HUES48 (cell line): ENCODE data around the gene SP2.

Experiments used
- H3K27ac ChIP-seq: one replicate; pipeline ENCODE4 v1.7.0; 2013; ENCODE audit warnings: low read depth, low read length, inconsistent platforms
- H3K27me3 ChIP-seq: 2 replicates; pipeline ENCODE4 v1.6.1; 2013; ENCODE audit warnings: mild to moderate bottlenecking, low read length; ENCODE audit not compliant: control insufficient read depth, insufficient read depth
- H3K36me3 ChIP-seq: 2 replicates; pipeline ENCODE4 v1.6.1; 2013; ENCODE audit warnings: low read length; ENCODE audit not compliant: control insufficient read depth, insufficient read depth
- H3K4me1 ChIP-seq: 2 replicates; pipeline ENCODE4 v1.6.1; 2013; ENCODE audit warnings: mild to moderate bottlenecking, low read length; ENCODE audit not compliant: control insufficient read depth, insufficient read depth
- H3K4me3 ChIP-seq: 2 replicates; pipeline ENCODE4 v1.5.1; 2013; ENCODE audit warnings: mild to moderate bottlenecking, low read depth, low read length
- H3K9ac ChIP-seq: 2 replicates; pipeline ENCODE4 v1.6.1; 2013; ENCODE audit warnings: mild to moderate bottlenecking, low read depth, low read length, moderate library complexity
- H3K9me3 ChIP-seq: 2 replicates; pipeline ENCODE4 v1.6.1; 2013; ENCODE audit warnings: low read length; ENCODE audit not compliant: control insufficient read depth, insufficient read depth

SP2 gene

DNA sequence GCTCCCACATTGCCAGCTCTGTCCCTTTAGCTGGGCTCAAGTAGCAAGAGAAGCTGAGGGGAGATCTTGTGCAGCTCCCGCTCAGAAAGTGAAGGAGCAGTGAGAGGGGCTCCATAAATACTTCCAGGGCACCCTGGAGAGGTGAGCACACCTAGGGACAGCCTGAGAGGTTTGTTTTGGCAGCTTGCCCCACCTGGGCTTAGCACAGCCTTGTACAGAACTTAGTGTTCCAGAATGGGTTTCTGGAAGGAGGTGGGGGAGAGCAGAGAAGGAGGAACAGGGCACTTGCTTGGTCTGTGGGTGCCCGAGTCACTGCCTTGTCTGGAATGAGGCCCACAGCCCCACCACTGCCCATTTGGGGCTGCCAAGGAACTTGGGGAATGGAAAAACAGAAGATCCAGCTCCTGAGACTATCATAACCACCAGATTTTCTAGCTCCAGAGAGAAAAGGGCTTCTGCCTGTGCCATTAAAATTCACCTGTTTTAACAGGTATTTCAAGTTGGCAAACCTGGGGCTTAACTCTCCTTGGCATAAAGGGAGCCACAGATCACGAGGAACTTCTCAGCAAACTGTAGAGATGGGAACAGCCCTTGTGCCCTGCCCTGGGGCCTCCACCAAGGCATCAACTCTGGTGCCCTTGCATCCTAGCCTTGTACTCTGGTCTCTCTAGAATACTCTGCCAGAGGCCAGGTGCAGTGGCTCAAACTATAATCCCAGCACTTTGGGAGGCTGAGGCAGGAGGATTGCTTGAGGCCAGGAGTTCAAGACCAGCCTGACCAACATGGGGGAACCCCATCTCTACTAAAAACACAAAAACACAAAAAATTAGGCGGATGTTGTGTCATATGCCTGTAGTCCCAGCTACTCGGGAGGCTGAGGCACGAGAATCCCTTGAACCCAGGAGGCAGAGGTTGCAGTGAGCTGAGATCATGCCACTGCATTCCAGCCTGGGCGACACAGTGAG lies 59.7 kb downstream of the SP2 start:
- Histone ChIP-seq H3K4me1 (peaks cover 11% of the 10 kb centered on the region), H3K27ac (no peak overlapping the region), H3K4me3 (no peak overlapping the region)

DNA sequence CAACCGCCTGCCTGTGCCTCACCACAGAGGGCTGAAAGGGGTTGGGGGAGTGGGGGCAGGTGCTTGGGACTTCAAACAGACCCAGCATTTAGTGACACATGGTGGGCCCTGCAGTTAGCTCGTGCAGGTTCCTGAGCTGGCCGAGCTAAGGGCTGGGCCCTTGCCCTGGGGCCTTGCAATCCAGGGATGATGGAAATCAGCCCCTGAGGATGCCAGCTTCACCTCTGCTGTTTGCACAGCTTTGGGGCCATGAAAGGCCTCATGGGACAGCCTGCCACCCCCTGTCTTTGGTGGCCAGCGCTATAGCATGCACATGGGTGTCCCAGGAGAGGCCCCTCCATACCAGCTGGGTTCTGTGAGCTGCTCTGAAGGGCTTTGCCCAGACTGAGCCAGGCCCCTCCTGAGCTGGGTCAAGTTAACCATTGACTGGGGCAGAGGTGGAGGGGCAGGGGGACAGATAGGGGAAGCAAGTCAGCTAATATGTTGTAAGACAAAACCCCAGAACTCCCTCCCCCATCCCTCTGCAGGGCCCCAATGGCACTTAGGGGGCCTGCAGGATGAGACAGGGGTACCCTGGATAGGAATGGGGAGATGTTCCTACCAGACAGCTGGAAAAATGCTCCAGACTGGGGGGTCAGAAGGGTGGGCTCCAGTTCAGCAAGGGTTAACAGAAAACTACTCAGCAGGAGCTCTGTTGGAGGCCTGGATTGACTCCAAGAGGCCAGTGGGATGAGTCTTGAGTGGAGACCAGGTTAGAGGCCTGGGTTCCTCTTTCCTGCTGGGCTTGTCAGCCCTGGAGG lies 61.0 kb downstream of the SP2 start:
- H3K36me3 ChIP-seq: no peaks in the 10 kb centered on the region
- H3K27ac ChIP-seq: no peak overlapping the region
- H3K9ac ChIP-seq: no peak overlapping the region
- no peaks in the 10 kb centered on the region for H3K9me3 ChIP-seq
- no peaks in the 10 kb centered on the region for H3K27me3 ChIP-seq
- peaks cover 11% of the 10 kb centered on the region for H3K4me1 ChIP-seq
- H3K4me3 ChIP-seq: 0 out of 2 replicates have a peak overlapping the region, but pooled peaks have one; percentile 30

More for the DNA sequence above, 59.7 kb downstream of the SP2 start:
- no peaks in the 10 kb centered on the region for H3K36me3 ChIP-seq
- no peaks in the 10 kb centered on the region for H3K9me3 ChIP-seq
- no peak overlapping the region for H3K9ac ChIP-seq
- no peaks in the 10 kb centered on the region for H3K27me3 ChIP-seq

DNA sequence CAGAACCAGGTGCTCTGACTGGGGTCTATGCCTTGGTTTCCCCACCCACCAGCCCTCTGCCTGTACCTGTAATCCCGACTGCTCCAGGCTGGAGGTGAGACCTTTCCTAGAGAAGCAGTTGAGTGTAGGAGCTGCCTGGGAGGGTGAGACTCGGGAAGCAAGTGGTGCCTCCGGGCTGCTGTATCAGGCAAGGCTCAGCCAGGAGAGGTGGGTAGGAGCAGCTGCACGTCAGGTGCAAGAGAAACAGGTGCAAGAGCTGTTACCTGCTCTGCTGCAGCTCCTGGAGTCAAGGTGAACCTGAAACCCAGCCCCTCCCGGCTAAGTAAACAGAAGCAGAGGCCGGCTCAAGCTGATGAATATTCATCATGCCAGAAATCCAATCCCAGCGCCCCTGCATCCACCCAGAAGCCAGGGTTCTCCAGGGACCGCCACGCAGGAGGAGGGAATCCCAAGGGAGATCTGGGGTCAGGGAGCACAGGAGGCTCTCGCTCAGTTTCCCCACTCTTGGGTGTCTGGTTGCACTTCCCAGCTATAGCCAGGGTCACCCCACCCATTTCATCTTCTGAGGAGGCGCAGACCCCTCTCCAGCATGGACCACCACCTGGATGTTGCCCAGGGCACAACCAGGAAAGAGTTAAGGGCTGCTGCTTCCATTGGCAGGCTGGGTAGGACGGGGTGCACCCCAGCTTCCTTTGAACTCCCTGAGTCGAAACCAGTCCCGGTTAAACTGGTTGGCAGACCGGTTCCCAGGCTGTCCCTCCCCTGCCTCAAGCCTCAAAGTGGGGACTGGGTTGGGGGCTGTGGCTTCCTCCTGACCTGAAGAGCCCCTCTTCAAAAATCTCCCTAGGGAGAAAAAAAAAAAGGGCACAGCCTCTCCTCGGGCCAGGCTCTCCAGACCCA lies 61.8 kb downstream of the SP2 start, which contains the start of gene PRR15L:
Gene PRR15L, minus strand, starts transcription at position 293 of the 900 bp plus-strand sequence. CDS start 4,649 bp downstream, outside the sequence.
- H3K36me3 ChIP-seq: no peaks in the 10 kb centered on the region
- no peak within 1 kb of the TSS for H3K27ac ChIP-seq
- H3K27me3 ChIP-seq: no peaks in the 10 kb centered on the region
- H3K4me3 ChIP-seq: peak within 1 kb of the TSS; percentile 34; the same call in 1 of the 2 replicates
- H3K4me1 ChIP-seq: peaks cover 11% of the 10 kb centered on the region
- no peak within 1 kb of the TSS for H3K9ac ChIP-seq
- H3K9me3 ChIP-seq: no peaks in the 10 kb centered on the region

DNA sequence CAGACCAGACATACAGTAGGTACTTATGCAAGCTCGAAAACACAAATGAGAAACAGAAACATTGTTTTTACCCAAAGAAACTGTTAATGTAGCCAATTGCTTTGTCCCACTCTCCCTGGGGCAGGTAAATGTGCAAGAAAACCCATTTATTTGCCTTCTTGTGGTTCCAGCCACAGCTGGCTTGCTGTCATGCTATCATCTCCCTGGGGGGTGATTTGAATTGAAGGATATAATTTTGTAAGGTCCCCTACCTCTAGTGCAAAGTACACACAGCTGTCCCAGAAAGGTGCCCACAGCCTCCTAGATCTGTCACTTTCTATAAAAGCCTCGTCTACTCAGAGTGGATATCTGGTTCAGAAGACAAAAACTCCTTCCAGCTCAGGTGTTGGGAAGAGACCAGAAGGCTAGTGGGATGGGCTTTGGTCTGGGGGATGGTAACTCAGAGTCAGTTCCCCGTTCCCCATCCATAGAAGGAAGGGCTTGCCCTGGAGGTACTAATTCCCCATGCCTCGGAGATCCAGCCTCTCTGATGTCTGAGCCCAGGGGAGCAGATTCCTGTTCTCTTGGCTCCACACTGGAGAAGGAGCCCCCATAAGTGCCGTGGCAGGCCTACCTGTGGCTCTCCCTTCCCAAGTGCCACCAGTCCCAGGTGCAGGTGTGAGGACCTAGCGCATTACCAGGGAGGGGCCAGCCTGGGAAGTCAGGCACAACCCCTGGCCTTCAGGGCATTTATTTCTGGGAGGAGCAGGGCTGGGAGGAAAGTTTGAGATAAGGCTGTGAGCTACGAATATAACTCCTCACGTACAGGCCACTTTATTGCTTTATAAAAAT lies 64.0 kb downstream of the SP2 start:
- no peak overlapping the region for H3K9ac ChIP-seq
- H3K36me3 ChIP-seq: no peaks in the 10 kb centered on the region
- H3K27ac ChIP-seq: no peak overlapping the region
- H3K4me3 ChIP-seq: no peak overlapping the region
- H3K4me1 ChIP-seq: peaks cover 11% of the 10 kb centered on the region
- no peaks in the 10 kb centered on the region for H3K9me3 ChIP-seq
- no peaks in the 10 kb centered on the region for H3K27me3 ChIP-seq

DNA sequence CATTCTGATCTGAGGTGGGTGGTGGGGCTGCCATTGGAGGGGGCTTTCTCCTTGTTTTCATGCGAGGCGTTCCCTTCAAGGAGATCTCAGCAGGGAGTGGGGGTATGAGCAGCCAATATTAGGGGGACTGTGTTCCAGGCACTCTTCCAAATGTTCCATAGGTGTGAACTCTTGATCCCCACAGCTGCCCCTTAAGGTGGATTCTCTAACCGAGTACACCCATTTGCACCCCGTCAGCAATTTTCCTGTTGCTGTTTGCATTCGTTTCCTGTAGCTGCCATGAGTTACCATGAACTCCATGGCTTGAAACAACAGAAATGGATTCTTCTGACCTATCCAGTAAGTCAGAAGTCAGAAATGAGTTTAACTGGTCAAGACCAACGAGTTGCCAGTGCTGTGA lies 65.4 kb downstream of the SP2 start:
- no peaks in the 10 kb centered on the region for H3K9me3 ChIP-seq
- no peak overlapping the region for H3K4me3 ChIP-seq
- H3K36me3 ChIP-seq: no peaks in the 10 kb centered on the region
- no peak overlapping the region for H3K27ac ChIP-seq
- no peaks in the 10 kb centered on the region for H3K27me3 ChIP-seq
- no peak overlapping the region for H3K9ac ChIP-seq
- H3K4me1 ChIP-seq: peaks cover 11% of the 10 kb centered on the region

DNA sequence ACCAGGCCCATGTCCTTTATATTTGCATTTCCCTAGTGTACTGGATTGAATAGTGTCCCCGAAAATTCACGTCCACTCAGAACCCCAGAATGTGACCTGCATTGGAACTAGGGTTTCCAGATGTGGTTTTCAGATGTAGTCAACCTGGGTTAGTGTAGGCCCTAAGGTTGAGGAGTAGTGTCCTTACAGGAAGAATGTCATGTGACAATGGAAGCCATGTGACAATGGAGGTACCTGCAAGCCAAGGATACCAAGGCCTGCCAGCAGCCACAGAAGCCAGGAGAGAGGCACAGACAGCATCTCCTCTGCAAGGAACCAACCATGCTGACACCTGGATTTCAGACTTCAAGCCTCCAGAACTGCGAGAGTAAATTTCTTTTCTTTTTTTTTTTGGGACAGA lies 66.9 kb downstream of the SP2 start:
- H3K9me3 ChIP-seq: no peaks in the 10 kb centered on the region
- H3K4me1 ChIP-seq: peaks cover 4% of the 10 kb centered on the region
- H3K27me3 ChIP-seq: no peaks in the 10 kb centered on the region
- no peak overlapping the region for H3K4me3 ChIP-seq
- no peaks in the 10 kb centered on the region for H3K36me3 ChIP-seq
- H3K9ac ChIP-seq: no peak overlapping the region
- H3K27ac ChIP-seq: no peak overlapping the region

DNA sequence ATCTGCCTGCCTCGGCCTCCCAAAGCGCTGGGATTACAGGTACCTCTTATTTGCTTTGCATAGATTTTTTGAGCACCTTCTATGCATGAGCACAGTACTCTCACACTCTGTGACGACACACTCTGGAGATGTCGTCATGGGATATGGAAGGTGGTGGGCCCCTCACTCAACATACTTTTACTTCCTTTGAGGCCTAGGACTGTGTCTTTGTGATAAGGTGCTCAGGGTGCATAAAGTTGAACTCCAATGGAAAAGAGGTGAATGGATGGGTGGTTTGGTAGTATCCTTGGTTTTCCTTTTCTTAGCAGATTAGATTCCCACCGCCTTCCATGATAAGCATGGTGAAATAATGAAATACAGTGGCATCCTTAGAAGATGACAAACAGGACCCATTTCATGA lies 68.8 kb downstream of the SP2 start:
- Histone ChIP-seq H3K4me3 (no peak overlapping the region), H3K27me3 (peaks cover 4% of the 10 kb centered on the region; the same call in 1 of the 2 replicates), H3K9me3 (no peaks in the 10 kb centered on the region), H3K4me1 (no peaks in the 10 kb centered on the region), H3K36me3 (no peaks in the 10 kb centered on the region), H3K9ac (no peak overlapping the region), H3K27ac (no peak overlapping the region)

DNA sequence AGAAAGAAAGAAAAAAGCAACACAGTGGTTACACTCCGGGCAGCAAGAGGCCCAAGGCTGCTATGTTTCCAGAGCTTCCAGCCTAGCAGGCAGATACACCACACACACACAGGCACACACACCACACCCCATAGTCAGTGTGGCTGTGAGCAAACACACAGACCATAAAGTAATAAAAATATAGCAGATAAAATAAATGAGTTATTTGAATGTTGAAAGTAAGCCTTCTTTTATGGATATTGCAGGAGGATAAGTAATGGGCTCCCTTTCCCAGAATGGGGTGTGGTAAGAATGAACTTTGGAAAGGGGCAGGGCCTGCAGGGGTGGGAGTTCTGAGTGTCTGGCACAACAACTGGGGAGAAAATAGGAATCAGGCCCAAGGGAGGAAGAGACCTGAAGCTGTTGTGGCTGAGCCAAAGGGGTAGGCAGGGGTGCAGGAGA lies 70.1 kb downstream of the SP2 start:
- no peak overlapping the region for H3K4me3 ChIP-seq
- no peaks in the 10 kb centered on the region for H3K36me3 ChIP-seq
- H3K27ac ChIP-seq: no peak overlapping the region
- H3K9ac ChIP-seq: no peak overlapping the region
- no peaks in the 10 kb centered on the region for H3K9me3 ChIP-seq
- H3K27me3 ChIP-seq: peaks cover 8% of the 10 kb centered on the region; the same call in 1 of the 2 replicates
- peaks cover 4% of the 10 kb centered on the region; the same call in 1 of the 2 replicates for H3K4me1 ChIP-seq

DNA sequence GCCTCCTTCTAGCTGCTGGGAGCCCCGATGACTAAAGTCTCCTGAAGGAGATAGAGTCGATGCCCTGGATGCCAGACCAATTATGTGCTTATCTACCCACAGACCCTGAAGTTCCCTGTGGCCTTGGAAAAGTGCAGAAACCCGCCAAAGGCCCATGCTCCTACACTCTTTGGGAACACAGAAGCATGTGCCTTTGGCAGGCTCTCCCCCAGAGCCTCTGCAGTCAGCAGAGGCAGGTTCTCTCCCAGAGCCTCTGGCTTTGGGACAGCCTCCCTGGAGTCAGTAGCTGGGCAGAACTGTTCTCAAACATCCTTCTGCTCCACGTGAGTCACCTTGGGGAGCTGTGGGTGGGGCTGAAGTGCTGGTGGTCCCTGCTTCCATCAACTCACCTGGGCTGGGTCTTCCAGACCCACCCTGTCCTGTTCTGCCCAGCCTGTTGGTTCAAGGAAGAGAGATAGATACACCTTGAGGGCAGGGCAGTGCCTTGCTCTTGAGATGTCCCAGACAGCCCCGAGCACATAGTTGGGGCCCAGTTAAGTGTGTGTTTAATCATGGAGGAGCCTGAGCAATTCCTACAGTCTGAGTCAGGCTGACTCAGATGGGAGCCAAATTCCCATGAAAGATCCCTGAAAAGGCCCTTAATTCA lies 71.7 kb downstream of the SP2 start:
- H3K27me3 ChIP-seq: peaks cover 8% of the 10 kb centered on the region; the same call in 1 of the 2 replicates
- no peak overlapping the region for H3K4me3 ChIP-seq
- no peak overlapping the region for H3K27ac ChIP-seq
- no peaks in the 10 kb centered on the region for H3K36me3 ChIP-seq
- no peak overlapping the region for H3K9ac ChIP-seq
- no peaks in the 10 kb centered on the region for H3K9me3 ChIP-seq
- peaks cover 6% of the 10 kb centered on the region; the same call in 1 of the 2 replicates for H3K4me1 ChIP-seq
